IPS-11a (cell line): ENCODE data around the gene MDFIC2.
"Not testable (repeated sequence)": the region's sequence is repeated elsewhere in the genome, so short reads cannot be mapped to it uniquely, and the experiment has no call there.

ENCODE experiments used
- H3K4me3 ChIP-seq: one replicate; pipeline ENCODE4 v1.5.1; 2013; ENCODE audit warnings: low read depth, low read length, control low read depth

MDFIC2 gene

DNA sequence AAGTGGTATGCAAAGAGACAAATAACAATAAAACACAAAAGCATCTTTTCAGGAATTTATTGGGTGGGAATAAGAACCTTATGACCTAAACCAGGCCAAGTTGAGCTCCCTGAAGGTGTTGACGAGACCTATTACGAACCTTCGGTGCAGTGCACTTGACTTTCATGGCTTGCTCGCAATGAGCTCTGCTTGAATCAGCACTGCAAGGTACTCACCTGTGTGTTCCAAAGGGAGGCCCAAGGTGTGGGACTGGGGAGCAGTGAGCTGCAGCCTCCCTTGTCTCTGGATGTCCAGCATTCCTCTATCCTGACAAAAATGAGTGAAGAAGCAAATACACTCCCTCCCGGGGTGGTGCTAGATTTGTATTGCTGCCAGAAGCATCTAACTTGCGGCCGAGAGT, at the start of gene MDFIC2:
MDFIC2 (minus strand) TSS at position 303 of the 400 bp plus-strand sequence. CDS start 665 bp downstream, outside the sequence.
- no peak within 1 kb of the TSS for H3K4me3 ChIP-seq

DNA sequence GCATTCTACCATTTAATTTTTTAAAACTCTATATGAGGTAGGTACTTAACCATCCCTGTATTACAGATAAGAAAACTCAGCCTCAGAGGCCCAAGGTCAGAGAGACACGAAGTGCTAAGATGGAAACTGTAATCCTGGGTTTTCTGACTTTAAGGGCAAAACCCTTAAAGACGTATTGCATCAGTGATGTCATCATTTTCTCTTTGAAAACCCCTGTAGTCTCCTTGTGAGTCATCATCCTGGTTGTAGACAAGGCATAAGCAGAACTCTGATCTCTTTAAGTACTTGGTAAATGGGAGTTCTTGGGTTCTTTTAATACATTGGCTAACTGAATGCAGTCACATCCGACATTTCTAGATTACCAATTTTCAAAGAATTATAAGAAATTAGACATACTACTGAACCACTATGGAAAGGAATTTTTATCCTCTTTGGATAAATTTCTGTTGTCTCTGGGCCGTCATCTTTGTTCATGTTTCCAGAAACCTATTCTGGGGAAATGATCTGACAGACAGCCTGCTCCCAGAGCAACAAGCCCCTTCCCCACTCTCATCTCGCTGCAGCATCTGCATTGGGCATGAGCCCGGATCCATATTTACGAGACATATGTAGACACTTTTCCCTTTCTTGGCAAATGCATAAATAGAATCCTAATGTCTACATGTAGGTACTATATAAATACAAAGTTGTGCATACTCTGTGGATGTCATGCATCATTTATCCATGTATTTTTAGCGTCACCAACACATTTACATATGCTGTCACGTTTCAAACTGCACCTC, 48.7 kb upstream of the MDFIC2 start:
- no peak overlapping the region for H3K4me3 ChIP-seq

DNA sequence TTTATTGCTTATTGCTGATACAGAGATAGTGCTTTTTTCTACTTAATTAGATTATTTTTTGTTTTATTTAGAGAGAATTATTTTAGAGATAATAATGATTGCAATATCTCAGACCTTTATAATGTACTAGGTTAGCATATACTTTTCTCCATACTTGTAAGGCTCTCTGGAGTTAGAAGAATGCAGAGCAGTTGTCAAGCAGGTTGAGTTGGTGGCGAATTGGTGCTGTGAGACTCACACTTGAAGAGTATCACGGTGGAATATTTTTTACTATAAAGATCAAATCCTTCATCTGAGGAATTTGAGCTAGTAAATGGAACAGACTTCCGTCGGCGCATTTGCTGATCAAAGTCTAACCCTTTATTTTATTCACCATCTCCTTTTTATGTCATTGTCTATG, 47.3 kb upstream of the MDFIC2 start:
- H3K4me3 ChIP-seq, result no peak overlapping the region

DNA sequence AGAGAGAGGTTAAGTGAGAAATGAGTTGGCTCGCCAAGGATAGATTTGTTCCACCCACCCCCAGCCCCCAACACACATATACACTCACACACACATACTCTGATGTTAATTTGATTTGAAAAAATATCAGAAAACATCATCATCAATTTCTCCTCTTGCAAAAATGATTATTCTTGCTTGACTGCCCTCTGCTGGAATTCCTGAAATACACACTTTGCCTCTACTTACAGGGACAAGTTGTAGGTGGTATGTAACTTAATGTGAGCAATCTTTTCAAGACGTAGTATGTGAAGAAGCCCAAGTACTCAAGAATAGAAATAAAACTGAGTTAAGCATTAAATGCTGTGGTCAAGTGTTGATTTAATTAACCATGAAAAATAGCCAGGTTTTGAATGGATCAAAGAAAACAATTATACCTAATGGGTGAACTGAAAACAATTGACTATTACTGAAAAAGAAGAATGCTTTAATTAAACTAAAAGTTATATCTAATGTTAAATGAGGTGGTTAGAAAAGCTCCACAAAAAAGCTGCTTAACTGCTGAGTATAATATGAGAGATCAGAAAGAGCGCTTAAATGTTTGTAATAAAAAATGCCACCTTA, 46.6 kb upstream of the MDFIC2 start:
- no peak overlapping the region for H3K4me3 ChIP-seq

DNA sequence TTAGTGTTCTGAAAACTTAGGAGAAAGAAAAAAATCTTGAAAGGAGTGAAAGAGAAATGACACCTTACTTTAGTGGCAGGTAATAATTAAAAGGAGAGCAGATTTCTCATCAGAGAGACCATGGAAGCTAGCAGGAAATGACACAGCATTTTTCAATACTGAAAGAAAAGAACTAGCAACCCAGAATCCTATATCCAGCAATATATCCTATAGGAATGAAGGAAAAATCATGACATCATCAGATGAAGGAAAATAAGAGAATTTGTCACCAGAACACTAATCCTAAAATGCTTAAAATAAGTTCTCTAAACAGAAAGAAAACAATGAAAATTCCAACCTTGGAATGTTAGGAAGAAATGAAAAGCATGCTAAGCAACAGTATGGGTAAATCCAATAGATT, 39.8 kb upstream of the MDFIC2 start:
- no peak overlapping the region for H3K4me3 ChIP-seq

DNA sequence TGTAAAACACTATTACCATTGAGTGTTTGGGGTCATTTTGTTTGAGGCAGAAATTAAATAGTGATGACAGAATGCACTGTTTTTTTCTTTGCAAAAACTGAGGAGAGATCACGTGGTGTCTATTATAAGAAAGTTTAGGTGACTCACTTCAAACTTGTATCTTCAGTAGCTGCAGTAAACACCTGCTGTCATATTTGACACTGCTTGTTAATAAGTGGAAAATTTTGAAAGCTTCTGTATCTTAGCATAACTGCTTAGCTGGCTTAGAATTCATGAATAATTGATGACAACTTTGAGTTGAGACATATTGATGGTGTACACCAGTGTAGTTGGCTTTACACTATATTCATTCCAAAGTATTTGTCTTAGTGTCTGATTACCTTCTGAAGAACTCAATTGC, 29.7 kb upstream of the MDFIC2 start:
- no peak overlapping the region for H3K4me3 ChIP-seq

DNA sequence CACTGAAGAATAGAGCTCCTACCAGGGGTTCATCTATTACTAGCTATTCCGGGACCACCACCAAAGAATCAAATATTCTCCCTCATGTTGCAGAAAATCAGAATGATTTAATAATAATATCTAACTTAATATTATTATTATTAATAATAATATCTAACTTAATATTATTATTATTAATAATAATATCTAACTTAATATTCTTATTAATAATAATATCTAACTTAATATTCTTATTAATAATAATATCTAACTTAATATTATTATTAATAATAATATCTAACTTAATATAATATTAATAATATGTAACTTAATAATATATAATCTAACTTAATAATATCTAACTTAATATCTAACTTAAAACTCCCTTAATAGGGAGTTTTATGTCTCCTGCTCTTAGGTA, 24.4 kb upstream of the MDFIC2 start:
- not testable (repeated sequence) for H3K4me3 ChIP-seq

DNA sequence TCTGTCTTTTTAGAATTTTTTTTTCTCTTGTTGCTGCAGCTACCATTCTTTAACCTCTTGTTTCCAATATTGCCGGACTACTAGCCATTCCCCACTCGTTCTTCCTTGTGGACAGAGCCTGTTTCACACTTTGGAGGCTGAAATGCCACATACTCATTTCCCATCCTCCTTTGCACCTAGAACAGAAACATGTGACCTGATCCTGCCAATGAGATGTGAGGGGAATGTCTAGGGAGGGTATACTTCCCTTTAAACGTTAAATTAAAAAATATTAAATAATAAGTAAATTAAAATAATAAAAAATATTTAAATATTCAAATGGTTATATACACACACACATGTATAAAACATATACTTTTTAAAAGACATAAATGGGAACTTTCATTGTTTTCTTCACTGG, 20.6 kb upstream of the MDFIC2 start:
- no peak overlapping the region for H3K4me3 ChIP-seq

DNA sequence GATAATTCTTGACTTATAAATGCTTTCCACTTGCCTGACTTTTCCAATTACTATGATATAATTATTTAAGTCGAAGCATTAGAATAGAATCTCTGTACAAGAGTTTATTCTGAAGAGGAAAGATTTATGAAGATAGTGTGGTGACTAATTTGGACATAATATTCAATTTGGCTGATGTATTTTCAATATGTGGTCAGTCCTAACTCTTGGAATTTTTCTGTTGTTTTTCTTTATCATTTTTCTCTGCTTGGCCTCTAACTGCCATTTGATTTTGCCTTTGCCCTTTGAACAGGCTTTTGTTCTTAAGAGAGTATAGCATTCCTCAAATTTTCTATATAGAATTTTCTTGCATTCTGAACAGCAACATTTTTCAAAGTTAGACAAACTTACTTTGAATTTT, 2.6 kb upstream of the MDFIC2 start:
- no peak overlapping the region for H3K4me3 ChIP-seq

DNA sequence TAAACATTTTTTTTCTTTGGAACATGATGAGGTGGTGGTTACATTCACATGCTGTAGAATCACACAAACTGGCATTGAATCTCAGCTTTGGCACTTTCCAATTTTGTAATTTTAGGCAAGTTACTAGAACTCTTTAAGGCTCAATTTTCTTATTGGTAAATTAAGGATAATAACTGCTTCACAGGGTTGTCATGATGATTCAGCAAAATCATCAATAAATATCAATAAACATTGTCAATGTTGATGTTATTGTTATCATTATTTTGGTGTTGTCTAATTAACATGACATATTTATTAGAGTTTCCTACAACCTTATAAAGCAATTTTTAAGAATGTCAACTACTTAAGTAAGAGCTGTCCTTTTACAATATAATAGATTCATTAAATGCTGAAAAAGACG, 1.6 kb downstream of the MDFIC2 start:
- H3K4me3 ChIP-seq, result no peak overlapping the region

DNA sequence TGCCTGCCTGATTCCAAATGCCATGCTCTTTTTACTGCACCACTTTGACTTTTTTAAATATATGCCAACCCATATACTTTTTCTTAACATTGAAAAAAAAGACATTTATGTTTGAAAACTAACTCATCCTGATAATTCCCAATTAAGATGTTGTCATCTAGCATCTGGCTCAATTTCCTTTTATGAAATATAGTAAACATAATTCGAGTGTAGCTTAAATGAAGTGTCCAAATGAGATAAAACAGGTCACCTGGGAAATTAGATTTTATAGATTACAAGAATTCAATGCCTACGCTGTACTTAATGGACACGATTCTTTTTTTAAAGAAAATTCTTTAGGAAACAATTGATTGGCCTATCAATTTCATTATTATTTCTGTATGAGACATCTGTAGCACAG, 2.8 kb downstream of the MDFIC2 start:
- no peak overlapping the region for H3K4me3 ChIP-seq

DNA sequence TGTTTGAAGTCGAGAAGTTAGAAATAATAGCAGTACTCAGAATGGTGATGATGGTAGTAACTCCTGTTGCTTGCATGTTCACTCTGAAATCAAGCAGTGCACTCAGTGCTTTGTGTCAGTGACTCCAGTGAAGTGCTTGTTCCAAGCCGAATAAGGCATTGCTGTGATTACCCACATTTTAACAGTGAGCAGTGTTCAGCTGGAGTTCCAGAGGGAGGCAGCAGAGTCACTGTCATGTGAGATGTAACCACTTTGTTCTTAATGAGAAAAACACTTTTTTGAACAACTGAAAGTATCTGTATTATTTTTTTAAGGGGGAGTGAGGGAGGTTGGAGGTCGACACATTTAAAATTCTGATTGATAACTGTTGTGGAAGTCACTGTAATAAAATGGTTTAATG, 3.7 kb downstream of the MDFIC2 start:
- no peak overlapping the region for H3K4me3 ChIP-seq

DNA sequence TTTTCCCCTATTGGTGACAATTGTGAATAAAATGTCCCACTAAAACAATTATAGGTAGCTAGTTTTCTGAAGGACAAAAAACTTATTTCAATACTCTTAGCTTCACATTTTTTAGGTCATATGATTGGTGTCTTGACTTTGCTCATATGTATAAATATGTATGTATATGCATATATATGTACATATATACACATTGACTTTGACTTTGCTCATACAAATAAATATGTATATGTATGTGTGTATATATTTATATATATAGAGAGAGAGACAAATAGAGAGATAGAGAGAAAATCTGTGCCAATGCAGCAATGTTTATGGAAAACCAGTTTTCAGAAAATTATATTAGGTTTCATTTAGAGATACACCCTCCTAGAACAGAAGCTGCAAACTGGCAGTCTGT, 5.7 kb downstream of the MDFIC2 start:
- no peak overlapping the region for H3K4me3 ChIP-seq

DNA sequence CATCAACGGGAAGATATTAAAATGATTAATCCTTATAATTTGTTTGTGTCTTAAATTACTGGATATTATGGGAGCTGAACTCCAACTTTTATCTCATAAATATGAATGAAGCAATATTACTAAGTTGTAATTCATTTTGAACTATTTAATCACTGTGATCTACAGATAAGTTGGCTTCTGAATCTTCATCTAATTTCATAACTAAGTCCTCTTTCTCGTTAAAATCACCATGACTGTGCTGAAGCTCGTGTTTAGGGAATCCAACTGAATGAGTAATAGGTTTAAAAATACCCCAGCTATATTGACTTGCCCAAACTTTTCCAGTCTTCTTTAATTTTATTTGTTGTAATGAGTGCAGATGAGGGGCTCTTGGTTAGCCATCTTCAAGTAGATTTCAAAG, 14.1 kb downstream of the MDFIC2 start:
- no peak overlapping the region for H3K4me3 ChIP-seq

DNA sequence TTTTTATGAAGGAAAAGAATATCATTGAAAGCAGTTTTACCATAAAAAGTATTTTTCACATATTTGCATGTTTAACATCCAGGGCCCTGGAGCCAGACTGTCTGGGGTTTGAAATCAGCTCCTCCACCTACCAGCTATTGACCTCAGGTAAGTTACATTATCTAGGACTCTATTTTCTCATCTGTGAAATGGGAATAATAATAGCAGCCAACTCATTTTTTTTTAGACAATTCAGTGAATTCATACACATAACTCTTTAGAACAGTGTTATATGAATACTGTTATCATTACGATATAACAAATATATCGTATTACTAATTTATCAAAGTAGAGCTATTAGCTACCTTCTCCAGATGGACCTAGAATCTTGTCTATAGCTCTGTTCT, 21.3 kb downstream of the MDFIC2 start:
- H3K4me3 ChIP-seq, result no peak overlapping the region

DNA sequence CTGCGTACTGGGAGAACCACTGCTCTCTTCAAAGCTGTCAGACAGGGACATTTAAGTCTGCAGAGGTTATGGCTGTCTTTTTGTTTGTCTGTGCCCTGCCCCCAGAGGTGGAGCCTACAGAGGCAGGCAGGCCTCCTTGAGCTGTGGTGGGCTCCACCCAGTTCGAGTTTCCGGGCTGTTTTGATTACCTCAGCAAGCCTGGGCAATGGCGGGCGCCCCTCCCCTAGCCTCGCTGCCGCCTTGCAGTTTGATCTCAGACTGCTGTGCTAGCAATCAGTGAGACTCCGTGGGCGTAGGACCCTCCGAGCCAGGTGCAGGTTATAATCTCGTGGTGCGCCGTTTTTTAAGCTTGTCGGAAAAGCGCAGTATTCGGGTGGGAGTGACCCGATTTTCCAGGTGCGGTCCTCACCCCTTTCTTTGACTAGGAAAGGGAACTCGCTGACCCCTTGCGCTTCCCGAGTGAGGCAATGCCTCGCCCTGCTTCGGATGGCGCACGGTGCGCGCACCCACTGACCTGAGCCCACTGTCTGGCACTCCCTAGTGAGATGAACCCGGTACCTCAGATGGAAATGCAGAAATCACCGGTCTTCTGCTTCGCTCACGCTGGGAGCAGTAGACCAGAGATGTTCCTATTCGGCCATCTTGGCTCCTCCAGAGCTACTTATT, 21.9 kb downstream of the MDFIC2 start:
- not testable (repeated sequence) for H3K4me3 ChIP-seq

DNA sequence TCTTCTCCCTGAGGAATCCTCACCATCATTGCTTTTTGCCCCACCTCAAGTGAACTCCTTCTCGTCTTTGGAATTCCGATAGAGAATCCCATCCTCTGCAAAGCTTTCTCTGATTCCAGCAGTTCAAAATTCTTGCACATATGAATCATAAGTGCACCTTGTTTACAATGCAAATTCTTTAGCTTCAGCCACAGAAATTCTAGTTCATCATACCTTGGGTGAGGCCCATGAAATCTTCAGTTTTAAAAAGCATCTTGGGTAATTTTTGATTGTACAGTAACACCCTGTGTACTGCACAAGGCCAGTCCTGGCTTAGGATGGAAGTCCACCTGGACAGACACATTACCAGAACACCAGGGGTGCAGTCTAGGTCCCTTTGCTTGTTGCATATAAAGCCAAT, 30.8 kb downstream of the MDFIC2 start:
- no peak overlapping the region for H3K4me3 ChIP-seq

DNA sequence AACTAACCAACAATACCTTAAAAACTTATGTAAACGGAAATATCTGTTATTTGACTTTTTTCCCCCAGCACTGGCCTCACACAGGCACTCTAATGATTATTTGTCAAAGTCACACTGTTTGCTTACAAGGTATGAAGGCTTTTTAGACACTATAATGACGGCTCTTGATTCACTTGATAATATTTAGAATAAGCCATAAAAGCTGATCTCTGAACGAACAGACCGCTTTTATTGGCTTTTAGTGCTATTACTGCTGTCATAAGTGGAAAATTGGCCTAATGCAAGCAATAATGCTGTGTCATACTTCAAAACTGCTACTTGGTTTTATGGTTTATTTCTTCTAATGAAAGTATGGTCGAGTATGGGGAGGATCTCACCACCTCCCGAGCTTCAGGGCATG, 35.1 kb downstream of the MDFIC2 start:
- no peak overlapping the region for H3K4me3 ChIP-seq

DNA sequence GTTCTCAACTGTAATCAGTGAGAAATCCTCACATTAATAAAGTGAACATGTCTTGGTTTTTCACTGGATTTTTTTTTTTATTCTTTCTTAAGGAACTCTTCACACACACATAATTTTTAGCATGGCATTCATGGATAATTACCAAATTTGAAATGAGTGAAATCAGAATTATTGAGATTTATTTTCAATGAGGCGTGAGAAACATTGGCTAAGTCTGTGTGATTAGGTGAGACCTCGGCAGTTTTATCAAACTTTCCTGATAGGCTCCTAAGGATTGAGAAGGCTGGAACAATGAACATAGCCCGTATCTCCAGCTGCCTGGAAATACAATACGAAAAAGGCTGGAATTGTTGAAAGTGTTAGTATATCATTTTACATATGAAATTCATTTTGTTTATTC, 35.5 kb downstream of the MDFIC2 start:
- no peak overlapping the region for H3K4me3 ChIP-seq

DNA sequence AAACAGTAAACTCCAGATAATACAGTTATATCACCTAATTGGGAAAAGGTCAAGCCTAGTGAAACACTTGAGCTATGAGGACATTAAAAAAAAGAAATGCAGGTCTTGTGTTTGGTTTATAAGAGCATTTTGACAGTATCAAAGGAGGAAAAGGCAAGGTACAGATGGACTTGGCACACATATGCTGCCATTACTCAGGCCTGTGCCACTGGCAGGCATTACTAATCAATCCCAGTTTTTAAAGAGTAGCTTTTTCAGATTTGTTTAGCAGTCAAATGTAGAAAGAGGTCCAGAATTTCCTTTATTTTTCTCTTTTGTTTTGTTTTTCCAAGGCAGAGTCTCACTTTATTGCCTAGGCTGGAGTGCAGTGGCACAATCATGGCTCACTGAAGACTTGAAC, 38.9 kb downstream of the MDFIC2 start:
- H3K4me3 ChIP-seq, result no peak overlapping the region

DNA sequence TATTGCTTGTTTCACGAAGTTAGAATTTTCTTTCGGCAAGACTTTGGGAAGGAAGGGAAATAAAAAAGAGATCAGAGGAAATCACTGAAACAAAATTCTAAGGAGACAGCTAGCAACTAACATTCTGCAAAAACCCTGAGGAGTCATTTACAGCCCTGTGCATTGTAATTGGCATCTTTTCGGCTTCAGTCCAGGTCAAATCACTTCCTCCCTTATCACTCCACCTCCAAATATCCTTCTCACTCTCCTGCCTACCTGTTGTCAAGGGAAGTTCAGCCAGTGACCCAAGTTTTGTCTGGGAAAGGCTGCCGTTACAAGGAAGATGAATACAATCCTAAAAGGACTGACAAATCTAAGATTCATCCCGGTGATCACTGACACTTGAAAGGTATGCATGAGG, 39.6 kb downstream of the MDFIC2 start:
- no peak overlapping the region for H3K4me3 ChIP-seq

DNA sequence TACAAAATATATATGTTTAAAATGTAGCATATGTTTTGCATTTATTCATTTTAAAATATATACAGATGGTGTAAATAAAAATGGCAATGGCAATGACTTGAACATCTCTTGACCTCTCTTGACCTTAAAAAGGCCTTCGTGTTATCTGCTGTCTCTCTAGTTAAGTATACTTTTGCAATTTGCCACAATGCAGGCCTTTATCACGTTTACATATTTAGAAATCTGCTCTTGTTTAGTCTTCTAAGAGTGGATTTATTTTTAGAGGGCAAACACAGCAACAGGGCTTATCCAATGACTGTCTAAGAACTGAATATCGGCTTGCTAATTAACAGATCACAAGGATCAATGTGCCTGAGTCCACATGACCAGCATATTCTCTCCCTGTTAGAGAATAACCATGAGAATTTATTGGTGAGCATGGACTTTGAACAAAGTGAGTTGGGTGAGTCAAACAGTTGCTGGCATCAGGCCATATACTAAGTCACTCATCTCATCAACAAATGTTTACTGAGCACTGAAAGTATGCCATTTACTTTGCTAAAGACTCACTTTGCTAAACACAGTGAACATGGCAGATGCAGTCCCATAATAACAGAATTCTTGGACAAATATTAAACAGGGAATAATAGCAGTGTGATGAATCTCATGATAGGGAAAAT, 48.2 kb downstream of the MDFIC2 start:
- H3K4me3 ChIP-seq, result no peak overlapping the region
